GM12878 (cell line): ENCODE measurements around the gene DPY19L3. TPM values are rescaled to one million over a fixed set of nuclear protein-coding genes. Genes with fewer than 3 reads are reported as not detected.

Source experiments
- ATAC-seq: fragments of 200-7000 bp; cut with Tn5 transposase; 3 replicates; pipeline ENCODE4 v1.9.1; 2020; ENCODE audit warnings: mild to moderate bottlenecking, moderate library complexity
- BruUV-seq: library from RNA; stranded (reverse); fragments of 400-500 nt; replicated peaks from 2 replicates; lab custom pipeline; 2021; lab: Mats Ljungman, UMichigan
- CTCF ChIA-PET: fragments of 300-600 bp; sonication (Branson Sonifier 250); formaldehyde crosslinking; extraction: SDS; loops from one replicate; lab custom pipeline; 2021; ENCODE audit warnings: inconsistent platforms; lab: Yijun Ruan, JAX
- POLR2A ChIA-PET: fragments of 350-600 bp; formaldehyde crosslinking; extraction: SDS; loops from one replicate; lab custom pipeline; 2021; ENCODE audit warnings: inconsistent platforms; lab: Charles Lee
- RAD21 ChIA-PET: fragments of 300-600 bp; sonication (Branson Sonifier 250); formaldehyde crosslinking; loops from one replicate; lab custom pipeline; 2023; ENCODE audit warnings: antibody characterized with exemption; ENCODE audit not compliant: unreplicated experiment; lab: Charles Lee
- SMC1A ChIA-PET: fragments of 300-600 bp; sonication (Branson Sonifier 250); formaldehyde crosslinking; loops from one replicate; lab custom pipeline; 2023; ENCODE audit not compliant: unreplicated experiment, uncharacterized antibody; lab: Charles Lee
- DNase-seq: peaks from one replicate; pipeline ENCODE4 v3.0.0-alpha.2; 2011; ENCODE audit warnings: low read depth, low spot score
- FAIRE-seq: peaks from 3 replicates; lab custom pipeline; 2011; peaks lifted over from hg19 to GRCh38; lab: Jason Lieb, UNC
- H2AFZ ChIP-seq: 2 replicates; pipeline ENCODE4 v1.6.0; 2011; ENCODE audit warnings: low read depth, low read length, control low read depth; ENCODE audit not compliant: control insufficient read depth
- H3K27ac ChIP-seq: 2 replicates; pipeline ENCODE4 v1.5.1; 2011; ENCODE audit warnings: control low read depth; ENCODE audit not compliant: control insufficient read depth, insufficient read depth
- H3K27me3 ChIP-seq, 2 experiments: replicated peaks in 1 of 2; 2 replicates each; pipeline versions ENCODE4 v1.6.0 to v1.6.1; 2011; ENCODE audit warnings: low read length in 1 of 2; ENCODE audit not compliant: control insufficient read depth in 2 of 2, insufficient read depth in 2 of 2
- H3K36me3 ChIP-seq, 2 experiments: 2 replicates each; pipeline ENCODE4 v1.5.1; 2011; ENCODE audit warnings: low read length in 1 of 2; ENCODE audit not compliant: control insufficient read depth in 2 of 2, insufficient read depth in 2 of 2
- H3K4me1 ChIP-seq: 2 replicates; pipeline ENCODE4 v1.6.1; 2011; ENCODE audit warnings: mild to moderate bottlenecking, low read length, moderate library complexity, mixed read lengths; ENCODE audit not compliant: control insufficient read depth, insufficient read depth
- H3K4me2 ChIP-seq: 2 replicates; pipeline ENCODE4 v1.6.0; 2011; ENCODE audit warnings: control low read depth; ENCODE audit not compliant: control insufficient read depth, insufficient read depth
- H3K4me3 ChIP-seq: fragments of 200-600 bp; sonication (generic); 2 replicates; pipeline ENCODE4 v1.5.1; 2016
- H3K79me2 ChIP-seq: 2 replicates; pipeline ENCODE4 v1.6.0; 2011; ENCODE audit warnings: low read length; ENCODE audit not compliant: control insufficient read depth, insufficient read depth
- H3K9ac ChIP-seq: 2 replicates; pipeline ENCODE4 v1.8.0; 2011; ENCODE audit warnings: low read length, control low read depth, mixed read lengths; ENCODE audit not compliant: control insufficient read depth, insufficient read depth
- H3K9me3 ChIP-seq: replicated peaks from 3 replicates; pipeline ENCODE4 v1.5.1; 2011; ENCODE audit warnings: mild to moderate bottlenecking, low read length; ENCODE audit not compliant: control insufficient read depth, insufficient read depth
- H4K20me1 ChIP-seq: 2 replicates; pipeline ENCODE4 v1.6.0; 2011; ENCODE audit not compliant: control insufficient read depth, insufficient read depth
- ATF3 ChIP-seq: IDR thresholded peaks from 2 replicates; pipeline ENCODE4 v1.6.1; 2011; ENCODE audit warnings: low read depth, mild to moderate bottlenecking, low read length, moderate library complexity, borderline replicate concordance; ENCODE audit errors: extremely low read depth
- BHLHE40 ChIP-seq, 2 experiments: fragments of 450-650 bp in 1 of 2; IDR thresholded peaks; 2 replicates each; pipeline ENCODE4 v1.6.1; 2011 to 2017; ENCODE audit warnings: low read depth in 2 of 2, borderline replicate concordance in 1 of 2, improper control_type of control experiment in 1 of 2, low read length in 1 of 2, mild to moderate bottlenecking in 1 of 2
- CBX5 ChIP-seq: sonication (generic); IDR thresholded peaks from 2 replicates; pipeline ENCODE4 v1.6.1; 2016; ENCODE audit warnings: low read depth, moderate library complexity, mild to moderate bottlenecking, inconsistent platforms
- CEBPZ ChIP-seq: fragments of 150-350 bp; IDR thresholded peaks from 2 replicates; pipeline ENCODE4 v1.6.1; 2016; ENCODE audit warnings: low read depth, low read length
- CHD2 ChIP-seq: IDR thresholded peaks from 2 replicates; pipeline ENCODE4 v1.6.1; 2011; ENCODE audit warnings: low read depth, low read length, improper control_type of control experiment, borderline replicate concordance
- CREB1 ChIP-seq: IDR thresholded peaks from 2 replicates; pipeline ENCODE4 v1.6.1; 2012; ENCODE audit warnings: low read depth, mild to moderate bottlenecking, inconsistent platforms
- CREM ChIP-seq: IDR thresholded peaks from 2 replicates; pipeline ENCODE4 v1.6.1; 2014; ENCODE audit warnings: antibody characterized with exemption, low read depth
- DPF2 ChIP-seq: fragments of 450-650 bp; IDR thresholded peaks from 2 replicates; pipeline ENCODE4 v1.6.1; 2017; ENCODE audit warnings: mild to moderate bottlenecking
- ELK1 ChIP-seq: IDR thresholded peaks from 2 replicates; pipeline ENCODE4 v1.6.1; 2012; ENCODE audit warnings: low read depth, low read length, improper control_type of control experiment
- GATAD2B ChIP-seq: fragments of 450-650 bp; conservative IDR thresholded peaks from 2 replicates; pipeline ENCODE4 v1.6.1; 2017; ENCODE audit warnings: low read depth, mild to moderate bottlenecking, moderate library complexity
- IRF5 ChIP-seq: fragments of 450-650 bp; IDR thresholded peaks from 2 replicates; pipeline ENCODE4 v1.6.1; 2017; ENCODE audit warnings: borderline replicate concordance
- NR2C2 ChIP-seq: IDR thresholded peaks from 2 replicates; pipeline ENCODE4 v1.6.1; 2011; ENCODE audit warnings: borderline replicate concordance, low read depth; ENCODE audit not compliant: control insufficient read depth, insufficient read length
- PKNOX1 ChIP-seq: fragments of 450-650 bp; IDR thresholded peaks from 2 replicates; pipeline ENCODE4 v1.6.1; 2016; ENCODE audit warnings: mild to moderate bottlenecking
- RB1 ChIP-seq: fragments of 450-650 bp; formaldehyde crosslinking; IDR thresholded peaks from 2 replicates; pipeline ENCODE4 v1.6.1; 2017; ENCODE audit warnings: mild to moderate bottlenecking, borderline replicate concordance
- RBBP5 ChIP-seq: fragments of 200-600 bp; sonication (generic); conservative IDR thresholded peaks from 2 replicates; pipeline ENCODE4 v1.6.1; 2016
- RCOR1 ChIP-seq: conservative IDR thresholded peaks from 2 replicates; pipeline ENCODE4 v1.6.1; 2012; ENCODE audit warnings: low read depth, low read length, improper control_type of control experiment
- WRNIP1 ChIP-seq: IDR thresholded peaks from 2 replicates; pipeline ENCODE4 v1.6.1; 2011; ENCODE audit warnings: low read depth, low read length, improper control_type of control experiment, borderline replicate concordance
- WGBS: methylation state at CpG from one replicate; pipeline ENCODE4 v1.1.6; 2016; ENCODE audit warnings: low lambda C conversion rate; ENCODE audit not compliant: insufficient replicate concordance, insufficient coverage; ENCODE audit errors: missing lambda C conversion rate; 5-methylcytosine and 5-hydroxymethylcytosine counted together
- in situ Hi-C: fragments of 300-500 bp; cut with MboI; formaldehyde crosslinking; loops from 9 replicates; pipeline ENCODE4 v1.14.3; 2018; ENCODE audit warnings: mixed read lengths
- intact Hi-C: fragments of 100-400 bp; cut with micrococcal nuclease; formaldehyde crosslinking; loops from one replicate; pipeline ENCODE4 v1.14.2; 2022; ENCODE audit not compliant: unreplicated experiment
- polyA plus RNA-seq, 11 experiments: library from polyadenylated mRNA; depleted of rRNA in 4 of 11; unstranded in 6 of 11; stranded (reverse) in 5 of 11; fragments of >200 nt; fragmentation: Nextera tagmentation in 4 of 11; fragmentation: Illumina TruSeq in 1 of 11; extraction: Ambion mirVana in 4 of 11; extraction: Trizol in 1 of 11; gene quantifications; 1 replicate in 1 of 11; 2 replicates in 10 of 11; pipeline versions ENCODE4 v1.2.1 to v1.2.3, GENCODE V29; 2011 to 2016; ENCODE audit warnings: inconsistent platforms in 2 of 11, missing spikeins in 2 of 11, low read depth in 1 of 11
- total RNA-seq, 4 experiments: library from RNA; depleted of rRNA in 3 of 4; stranded (reverse); fragments of >200 nt in 3 of 4; fragmentation: Illumina TruSeq in 1 of 4; extraction: Trizol in 1 of 4; gene quantifications; 2 replicates each; pipeline versions ENCODE4 v1.2.1 to v1.2.3, GENCODE V29; 2013 to 2021

The DPY19L3 gene
- total and polyA plus RNA-seq, 10 of the 15 experiments (the other 5 are each of a cell fraction or from before 2014, with no cell fraction given) = 2.5 to 30.2 (median 13.7) TPM

GRCh38 chr19:32438751-32439150, 33.2 kb downstream of the DPY19L3 start:
- Histone ChIP-seq H3K4me2 (no peak overlapping the region), H3K36me3 (peaks cover 0 to 4% of the 10 kb centered on the region in 2 experiments; a peak in 2 of 4 replicates), H3K79me2 (no peaks in the 10 kb centered on the region), H2AFZ (no peak overlapping the region), H3K27me3 (no peaks in the 10 kb centered on the region), H3K9me3 (no peaks in the 10 kb centered on the region), H3K4me1 (no peaks in the 10 kb centered on the region), H3K9ac (no peak overlapping the region), H3K27ac (no peak overlapping the region), H3K4me3 (no peak overlapping the region), H4K20me1 (no peaks in the 10 kb centered on the region)
- SMC1A ChIA-PET = no interaction called here
- DNase-seq = no peak
- CTCF ChIA-PET = no interaction called here
- no TSS peak for BruUV-seq
- intact Hi-C loops = no loop called here
- 93% methylated on average over 2 of the region's 2 CpGs for whole genome bisulfite sequencing
- no peak for ATAC-seq
- TF ChIP-seq BHLHE40 (IDR thresholded peaks at IDR 0.05; ENCODE audit: borderline replicate concordance in 1 of 2, low read depth in 2 of 2, low read length in 1 of 2) (no peak), RB1 (no peak), WRNIP1 (no peak), ELK1 (no peak), DPF2 (no peak), GATAD2B (no peak), CREM (no peak), CEBPZ (no peak), ATF3 (no peak), PKNOX1 (no peak), RCOR1 (no peak), CBX5 (no peak), NR2C2 (no peak), CREB1 (no peak), CHD2 (no peak), RBBP5 (no peak), IRF5 (no peak)
- in situ Hi-C loops = no loop called here
- POLR2A ChIA-PET = no interaction called here
- RAD21 ChIA-PET = no interaction called here
- no peak for FAIRE-seq
